ENCODE measurements around the gene ZNF280B. TPM values are rescaled to one million over a fixed set of nuclear protein-coding genes. Genes with fewer than 3 reads are reported as not detected.

The ZNF280B gene
- total RNA-seq, 1 experiment from 2014 or later: 0.79 TPM

Other genes starting within 250 kb of the ZNF280B start
- gene ZNF280A, start 11.5 kb upstream of the ZNF280B start, total RNA-seq (2014; rRNA removed; shearing (Covaris generic); ENCODE audit: low replicate concordance): 1.1 and 1.9 TPM in 2 replicates
- 108 and 113 TPM in 2 replicates for gene PRAME, start 50.5 kb upstream of the ZNF280B start, total RNA-seq (2014; rRNA removed; shearing (Covaris generic); ENCODE audit: low replicate concordance)
- not detected in 2 replicates for gene GGTLC2, start 135.9 kb upstream of the ZNF280B start, total RNA-seq (2014; rRNA removed; shearing (Covaris generic); ENCODE audit: low replicate concordance)